Nucleus accumbens (tissue), 56 donors: ENCODE measurements around the gene FNDC11.
"Not testable (repeated sequence)": the region's sequence is repeated elsewhere in the genome, so short reads cannot be mapped to it uniquely, and the experiment has no call there.

Experiments
- DNase-seq, 56 donors: peaks; one replicate each; lab custom pipeline; 2025; lab: John Stamatoyannopoulos, UW

FNDC11 gene

DNA sequence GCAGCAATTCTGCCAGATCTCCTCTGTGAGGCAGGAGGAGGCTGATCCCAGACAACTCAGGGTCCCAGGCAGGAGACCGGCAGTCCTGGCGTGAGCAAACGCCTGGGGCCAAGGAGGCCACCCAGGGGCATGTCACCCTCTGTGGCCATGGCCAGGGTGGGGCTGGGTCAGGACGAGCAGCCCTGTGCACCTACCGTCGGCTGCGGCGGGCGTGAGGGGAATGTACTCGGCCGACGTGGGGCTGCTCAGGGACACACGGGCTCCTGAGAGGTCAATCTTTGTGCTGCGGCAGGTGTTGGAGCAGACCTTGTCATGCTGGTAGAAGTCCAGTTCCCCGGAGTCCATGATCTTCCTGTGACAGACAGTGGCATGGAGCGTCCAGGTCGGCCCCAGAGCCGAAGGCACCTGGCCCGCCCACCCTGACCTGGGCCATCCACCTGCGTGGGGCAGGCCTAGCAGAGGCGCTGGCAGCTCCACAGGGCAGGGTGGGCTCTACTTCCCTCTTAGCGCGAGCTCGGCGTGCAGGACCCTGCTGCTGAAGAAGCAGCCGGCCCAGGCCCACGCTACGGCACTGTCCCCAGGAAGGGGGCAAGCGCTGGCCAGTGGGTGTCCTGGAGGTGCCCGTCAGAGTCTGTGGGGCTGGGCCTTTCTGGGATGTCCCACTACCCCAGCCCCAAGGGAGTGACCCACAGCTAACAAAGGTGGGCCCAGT, 41.6 kb downstream of the FNDC11 start:
- no peak for DNase-seq

DNA sequence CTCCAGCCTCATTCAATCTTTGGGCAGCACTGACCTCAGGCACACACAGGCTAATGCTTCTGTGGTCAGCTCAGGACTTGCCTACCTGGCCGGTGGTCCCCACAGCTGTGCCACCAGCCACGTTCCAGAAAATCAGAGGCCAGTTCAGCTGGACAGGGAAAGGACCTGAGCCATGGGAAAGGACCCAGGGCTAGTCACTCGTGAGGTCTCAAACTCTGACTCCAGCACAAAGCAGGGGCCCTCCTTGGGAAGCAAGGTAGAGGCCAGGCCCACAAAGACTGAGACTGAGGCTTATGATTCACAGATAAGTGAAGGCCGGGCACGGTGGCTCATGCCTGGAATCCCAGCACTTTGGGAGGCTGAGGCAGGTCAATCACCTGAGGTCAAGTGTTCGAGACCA, 42.5 kb downstream of the FNDC11 start:
- no peak for DNase-seq

- DNase-seq = no peak
Measured at GRCh38 chr20:63597651-63598478, 43.9 kb downstream of the FNDC11 start.

- no peak for DNase-seq
Measured at GRCh38 chr20:63598479-63599395, 44.8 kb downstream of the FNDC11 start.

- no peak for DNase-seq
Measured at GRCh38 chr20:63599396-63600050, 45.6 kb downstream of the FNDC11 start.

DNA sequence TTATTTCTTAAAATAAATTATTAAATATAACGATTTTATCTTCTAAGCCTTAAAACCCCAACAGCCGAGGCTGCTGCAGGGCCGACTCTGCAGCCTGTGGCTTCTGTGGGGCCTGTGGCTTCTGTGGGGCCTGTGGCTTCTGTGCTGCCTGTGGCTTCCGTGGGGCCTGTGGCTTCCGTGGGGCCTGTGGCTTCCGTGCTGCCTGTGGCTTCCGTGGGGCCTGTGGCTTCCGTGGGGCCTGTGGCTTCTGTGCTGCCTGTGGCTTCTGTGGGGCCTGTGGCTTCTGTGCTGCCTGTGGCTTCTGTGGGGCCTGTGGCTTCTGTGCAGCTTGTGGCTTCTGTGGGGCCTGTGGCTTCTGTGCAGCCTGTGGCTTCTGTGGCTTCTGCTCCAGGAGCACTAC, 47.7 kb downstream of the FNDC11 start:
- not testable (repeated sequence) for DNase-seq

GRCh38 chr20:63602321-63602720, 48.4 kb downstream of the FNDC11 start:
- DNase-seq = no peak
